Smooth muscle cell of the brain vasculature (primary cell): ENCODE data around the gene TGFB2.
A peak's percentile ranks its signal among the peaks of the same experiment; 100 is the strongest.

Source experiments
- DNase-seq: peaks from one replicate; pipeline ENCODE4 v3.0.0-alpha.2; 2012; ENCODE audit warnings: low read depth, low spot score

TGFB2 gene

DNA sequence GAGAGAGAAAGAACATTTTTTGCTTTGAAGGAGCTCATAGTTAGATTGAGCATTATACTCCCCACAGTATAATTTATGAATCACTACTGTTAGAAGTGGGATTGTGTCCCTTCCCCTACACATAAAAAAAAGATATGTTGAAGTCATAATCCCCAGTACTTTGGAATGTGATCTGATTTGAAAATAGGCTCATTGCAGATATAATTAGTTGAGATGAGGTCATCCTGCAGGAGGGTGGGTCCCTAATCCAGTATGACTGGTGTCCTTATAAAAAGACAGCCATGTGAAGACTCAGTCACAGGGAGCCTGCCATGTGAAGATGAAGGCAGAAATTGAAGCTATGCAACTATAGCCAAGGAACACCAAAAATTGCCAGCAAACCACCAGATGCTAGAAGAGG is 76.4 kb downstream of the TGFB2 start:
- no peak for DNase-seq

DNA sequence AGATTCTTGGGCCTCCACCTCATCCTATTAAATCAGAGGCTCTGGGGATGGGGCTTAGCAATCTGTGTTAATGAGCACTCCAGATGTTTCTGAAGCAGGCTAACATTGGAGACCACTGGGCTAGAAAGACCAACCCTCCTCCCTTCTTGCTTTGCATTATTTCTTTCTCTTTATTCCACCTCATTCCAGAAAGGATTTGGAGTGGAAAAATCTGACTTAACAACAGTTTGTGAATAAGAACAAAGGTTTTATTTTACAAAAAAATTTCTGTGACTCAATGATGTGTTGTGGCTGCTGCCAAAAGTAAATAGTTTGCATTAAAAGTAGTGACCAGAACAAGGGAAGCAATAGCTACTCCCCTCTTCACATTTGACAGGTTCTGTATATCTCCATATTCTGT is 79.4 kb downstream of the TGFB2 start:
- no peak for DNase-seq

DNA sequence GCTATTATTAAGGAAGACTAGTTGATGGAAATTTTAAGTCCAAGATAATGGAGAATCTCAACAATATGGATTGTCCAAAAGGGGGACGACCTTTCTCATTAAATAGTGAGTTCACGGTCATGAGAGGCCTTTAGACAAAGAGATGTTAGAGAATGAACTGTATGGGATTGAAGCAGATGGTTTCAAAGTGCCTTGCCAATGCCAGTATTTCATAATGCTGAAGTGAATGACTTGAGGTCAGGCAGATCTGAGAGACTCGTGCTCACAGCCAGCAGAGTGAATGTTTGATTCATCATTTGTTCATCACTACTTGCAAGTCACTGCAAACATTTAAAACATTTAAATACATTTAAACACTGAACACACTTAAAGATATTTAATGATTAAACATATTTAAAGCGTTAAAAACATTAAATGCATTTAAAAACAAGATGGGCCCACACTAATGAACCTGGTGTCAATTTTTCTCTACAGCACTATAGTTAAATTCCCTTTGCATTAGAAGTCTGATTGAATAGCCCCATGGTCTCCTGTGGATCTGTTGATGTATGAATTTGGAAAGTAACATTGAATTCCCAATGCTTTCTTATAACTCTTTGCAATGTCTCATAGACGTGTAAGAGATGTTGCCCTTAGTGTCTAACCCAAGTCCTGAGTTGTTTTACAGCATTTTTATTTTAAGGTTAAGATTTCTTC is 80.7 kb downstream of the TGFB2 start:
- DNase-seq = no peak

DNA sequence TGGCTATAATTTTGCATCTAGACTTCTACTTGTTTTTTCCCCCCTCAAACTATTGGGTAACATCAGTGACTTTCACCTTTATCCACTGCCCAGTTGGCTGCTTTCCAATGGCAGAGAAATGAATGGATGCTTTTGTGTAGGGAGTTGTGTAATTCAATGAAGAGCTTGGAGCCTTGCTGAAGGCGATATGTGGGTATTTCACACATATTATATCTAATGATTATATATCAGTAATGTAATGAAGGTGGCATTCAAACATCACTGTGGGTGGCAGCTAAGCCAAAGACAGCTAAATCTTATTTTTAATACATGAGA is 81.2 kb downstream of the TGFB2 start:
- DNase-seq = no peak

DNA sequence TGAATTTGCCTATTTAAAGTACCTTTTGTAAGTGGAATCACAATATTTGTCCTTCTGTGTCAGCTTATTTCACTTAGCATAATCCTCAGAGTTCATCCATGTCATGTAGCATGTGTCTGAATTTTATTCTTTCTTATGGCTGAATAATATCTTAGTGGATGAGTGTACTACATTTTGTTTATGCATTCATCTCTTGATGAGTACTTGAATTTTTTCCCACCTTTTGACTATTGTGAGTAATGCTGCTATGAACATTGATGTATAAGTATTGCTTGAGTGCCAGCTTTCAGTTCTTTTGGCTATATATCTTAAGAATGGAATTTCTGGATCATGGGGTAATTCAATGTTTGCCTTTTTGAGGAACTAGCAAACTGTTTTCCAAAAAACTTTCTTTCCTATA is 84.2 kb downstream of the TGFB2 start:
- no peak for DNase-seq

DNA sequence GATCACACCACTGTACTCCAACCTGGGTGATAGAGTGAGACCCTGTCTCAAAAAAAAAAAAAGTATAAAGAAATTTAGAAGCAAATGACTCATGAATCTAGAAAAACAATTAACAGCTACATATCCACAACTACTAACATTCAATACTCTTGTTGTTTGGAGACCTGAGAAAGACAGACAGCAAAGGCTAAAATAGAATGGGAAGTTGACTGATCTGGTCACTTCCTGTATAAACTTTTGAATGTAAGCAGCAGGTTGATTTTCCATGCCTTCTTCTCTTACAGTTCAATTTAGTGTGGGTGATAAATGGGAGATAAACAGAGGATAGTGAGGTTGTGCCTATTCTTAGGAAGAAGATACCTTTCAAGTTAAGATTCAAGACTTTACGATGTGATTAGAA is 85.2 kb downstream of the TGFB2 start:
- DNase-seq = no peak

DNA sequence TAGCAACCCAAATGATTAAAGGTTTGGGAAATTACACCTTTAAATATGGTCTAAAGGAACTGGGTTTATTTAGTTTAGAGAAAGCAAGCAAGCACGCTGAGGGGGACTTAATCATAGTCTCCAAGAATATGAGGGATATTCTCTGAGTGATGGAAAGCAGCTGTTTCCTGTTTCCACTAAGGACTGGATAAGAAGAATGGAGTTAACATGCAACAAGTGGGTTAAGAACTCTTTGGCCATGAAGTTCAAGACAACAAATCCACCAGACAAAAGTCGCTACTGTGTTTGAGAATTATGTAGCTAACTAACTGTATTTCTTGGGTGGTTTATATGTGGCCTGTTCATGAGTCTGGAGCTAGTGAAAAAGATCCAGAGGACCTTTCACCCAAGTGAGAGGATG is 85.7 kb downstream of the TGFB2 start:
- no peak for DNase-seq

DNA sequence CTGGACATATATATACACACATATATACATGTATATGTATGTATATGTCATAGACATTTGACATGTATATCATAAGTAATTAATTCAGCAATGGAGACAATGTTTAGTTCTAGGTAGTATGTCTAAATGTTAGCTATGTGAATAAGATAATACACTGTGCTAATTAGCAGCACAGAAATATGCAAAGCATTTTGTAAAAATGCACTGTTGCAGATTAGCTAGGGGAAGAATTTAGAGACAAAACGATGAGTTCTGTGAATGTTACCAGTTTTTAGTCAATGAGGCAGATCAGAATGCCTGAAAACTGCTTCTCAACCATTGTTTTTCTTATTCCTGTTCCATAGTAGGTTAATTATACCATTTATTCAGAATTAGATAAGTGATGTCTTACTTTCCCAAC is 86.3 kb downstream of the TGFB2 start:
- DNase-seq = no peak

DNA sequence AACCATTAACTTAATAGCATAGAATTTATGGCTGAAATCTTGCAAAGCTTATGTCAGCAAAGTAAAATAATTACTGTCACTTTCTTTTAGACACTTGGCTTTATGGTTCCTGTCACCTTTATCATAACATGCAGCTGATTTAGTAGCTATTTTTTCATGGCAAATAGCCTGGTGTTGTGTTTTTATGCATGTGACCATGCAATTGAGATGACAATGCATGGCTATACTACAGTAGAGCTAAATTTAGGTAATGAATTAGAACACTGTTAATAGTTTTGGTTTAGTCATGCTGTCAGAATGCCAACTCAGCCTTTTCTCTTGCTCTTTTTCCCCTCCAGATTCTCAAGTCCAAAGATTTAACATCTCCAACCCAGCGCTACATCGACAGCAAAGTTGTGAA is 88.6 kb downstream of the TGFB2 start:
- no peak for DNase-seq

DNA sequence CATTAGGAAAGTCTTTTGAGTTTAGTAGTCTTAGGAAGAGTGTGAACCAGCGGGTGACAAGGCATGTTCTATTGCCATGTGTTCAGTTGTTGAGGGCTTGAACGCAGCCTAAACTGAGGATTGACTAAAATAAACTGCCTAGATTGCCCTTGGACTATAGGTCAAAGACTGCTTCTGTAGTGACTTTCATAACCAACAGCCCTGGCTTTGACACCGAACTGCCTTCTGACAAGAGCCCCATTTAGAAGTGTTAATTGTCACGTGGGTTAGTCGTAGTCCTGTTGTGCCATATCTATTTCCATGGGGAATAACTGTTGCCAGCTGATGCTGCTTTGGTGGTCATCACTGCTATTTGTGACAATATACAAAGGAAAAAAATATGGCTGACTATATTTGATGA is 90.4 kb downstream of the TGFB2 start:
- DNase-seq = no peak

DNA sequence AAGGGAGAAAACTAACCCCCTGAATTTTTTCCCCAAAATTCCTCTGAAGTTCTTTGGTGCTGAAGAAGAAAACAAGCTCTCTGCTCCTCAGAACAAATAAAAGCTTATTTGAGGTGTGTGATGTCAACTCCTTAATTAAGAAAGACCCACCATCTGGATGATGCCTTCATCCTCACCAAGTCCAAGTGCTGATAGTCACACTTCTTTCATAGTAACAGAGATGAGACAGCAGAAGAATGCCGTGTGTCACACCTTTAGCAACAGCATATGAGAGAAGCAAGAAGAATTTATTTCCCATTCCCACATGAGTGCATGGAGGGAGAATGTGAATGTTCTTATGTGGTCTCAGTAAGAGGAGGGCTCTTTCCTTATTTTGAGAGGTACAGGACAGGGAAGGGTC is 91.2 kb downstream of the TGFB2 start:
- DNase-seq = no peak

DNA sequence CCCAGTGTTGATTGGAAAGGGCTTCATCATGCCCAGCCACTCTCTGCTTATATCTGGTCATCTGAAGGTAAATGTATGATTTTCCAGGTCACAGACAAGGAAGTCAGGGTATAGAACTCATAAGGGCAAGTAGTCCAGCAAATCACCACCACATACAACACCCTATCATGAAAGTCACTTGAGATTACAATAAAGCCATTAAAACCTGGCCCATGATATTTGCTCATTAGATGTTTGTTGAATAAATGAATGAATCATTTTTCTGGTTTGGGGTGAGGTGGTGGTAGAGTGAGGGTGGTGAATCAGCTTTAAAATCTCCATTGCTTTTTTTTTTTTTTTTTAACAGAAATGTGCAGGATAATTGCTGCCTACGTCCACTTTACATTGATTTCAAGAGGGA is 91.9 kb downstream of the TGFB2 start:
- no peak for DNase-seq

DNA sequence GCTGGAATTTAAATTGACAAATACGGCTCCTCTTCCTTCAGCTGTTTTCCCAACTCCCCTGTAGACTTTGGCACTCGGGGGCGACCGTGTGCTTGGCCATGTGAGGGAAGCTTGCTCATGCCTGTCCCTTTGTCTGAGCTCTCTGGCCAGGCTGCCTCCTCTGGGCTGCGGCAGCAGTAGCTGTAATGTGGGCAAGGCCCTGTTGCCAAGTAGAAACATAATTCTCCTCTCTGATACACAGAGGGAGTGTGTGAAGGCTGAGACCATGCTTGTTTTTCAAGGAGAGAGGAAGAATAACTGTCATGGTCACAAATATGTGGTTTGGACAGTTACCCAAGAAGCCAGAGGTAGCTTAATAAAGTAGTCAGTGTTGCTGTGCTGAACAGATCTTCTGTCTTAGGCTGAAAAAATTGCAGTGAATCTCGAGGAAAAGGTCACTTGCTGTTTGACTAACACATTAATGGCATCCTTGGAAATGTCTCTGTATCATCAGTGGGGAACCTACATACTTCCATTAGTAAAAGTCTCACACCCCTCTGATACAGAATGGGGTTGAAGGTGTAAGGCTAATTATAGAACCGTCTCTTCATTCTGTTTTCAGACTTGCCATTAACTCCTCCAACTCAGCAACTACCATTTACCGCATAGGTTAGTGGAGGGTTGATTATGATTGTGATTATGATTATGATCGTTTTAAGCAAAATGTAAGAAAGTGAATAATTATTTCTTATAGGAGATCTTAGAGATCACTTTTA is 94.6 kb downstream of the TGFB2 start:
- no peak for DNase-seq

DNA sequence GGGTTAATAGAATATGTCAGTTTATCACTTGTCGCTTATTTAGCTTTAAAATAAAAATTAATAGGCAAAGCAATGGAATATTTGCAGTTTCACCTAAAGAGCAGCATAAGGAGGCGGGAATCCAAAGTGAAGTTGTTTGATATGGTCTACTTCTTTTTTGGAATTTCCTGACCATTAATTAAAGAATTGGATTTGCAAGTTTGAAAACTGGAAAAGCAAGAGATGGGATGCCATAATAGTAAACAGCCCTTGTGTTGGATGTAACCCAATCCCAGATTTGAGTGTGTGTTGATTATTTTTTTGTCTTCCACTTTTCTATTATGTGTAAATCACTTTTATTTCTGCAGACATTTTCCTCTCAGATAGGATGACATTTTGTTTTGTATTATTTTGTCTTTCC is 98.1 kb downstream of the TGFB2 start:
- no peak for DNase-seq

DNA sequence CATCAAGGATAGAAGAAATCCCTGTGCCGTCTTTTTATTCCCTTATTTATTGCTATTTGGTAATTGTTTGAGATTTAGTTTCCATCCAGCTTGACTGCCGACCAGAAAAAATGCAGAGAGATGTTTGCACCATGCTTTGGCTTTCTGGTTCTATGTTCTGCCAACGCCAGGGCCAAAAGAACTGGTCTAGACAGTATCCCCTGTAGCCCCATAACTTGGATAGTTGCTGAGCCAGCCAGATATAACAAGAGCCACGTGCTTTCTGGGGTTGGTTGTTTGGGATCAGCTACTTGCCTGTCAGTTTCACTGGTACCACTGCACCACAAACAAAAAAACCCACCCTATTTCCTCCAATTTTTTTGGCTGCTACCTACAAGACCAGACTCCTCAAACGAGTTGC is 99.0 kb downstream of the TGFB2 start:
- no peak for DNase-seq

DNA sequence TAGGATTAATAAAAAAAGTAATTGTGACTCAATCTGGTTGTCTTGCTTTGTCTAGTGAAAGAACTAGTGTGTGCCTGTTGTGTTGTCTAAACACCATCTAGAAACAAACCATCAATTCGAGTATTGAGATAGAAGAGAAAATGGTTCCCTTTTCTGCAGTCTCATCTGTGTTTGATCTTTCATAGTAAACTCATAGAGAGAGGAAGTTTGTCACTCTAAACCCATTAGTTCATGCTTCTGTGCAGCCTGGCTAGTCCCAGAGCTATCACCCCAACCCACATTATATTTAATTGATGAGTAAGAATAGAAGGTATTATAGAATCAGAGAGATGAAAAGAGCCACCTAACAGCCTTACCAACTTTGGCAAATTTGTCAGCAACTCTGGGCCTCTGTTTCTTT is 99.5 kb downstream of the TGFB2 start:
- DNase-seq = no peak

DNA sequence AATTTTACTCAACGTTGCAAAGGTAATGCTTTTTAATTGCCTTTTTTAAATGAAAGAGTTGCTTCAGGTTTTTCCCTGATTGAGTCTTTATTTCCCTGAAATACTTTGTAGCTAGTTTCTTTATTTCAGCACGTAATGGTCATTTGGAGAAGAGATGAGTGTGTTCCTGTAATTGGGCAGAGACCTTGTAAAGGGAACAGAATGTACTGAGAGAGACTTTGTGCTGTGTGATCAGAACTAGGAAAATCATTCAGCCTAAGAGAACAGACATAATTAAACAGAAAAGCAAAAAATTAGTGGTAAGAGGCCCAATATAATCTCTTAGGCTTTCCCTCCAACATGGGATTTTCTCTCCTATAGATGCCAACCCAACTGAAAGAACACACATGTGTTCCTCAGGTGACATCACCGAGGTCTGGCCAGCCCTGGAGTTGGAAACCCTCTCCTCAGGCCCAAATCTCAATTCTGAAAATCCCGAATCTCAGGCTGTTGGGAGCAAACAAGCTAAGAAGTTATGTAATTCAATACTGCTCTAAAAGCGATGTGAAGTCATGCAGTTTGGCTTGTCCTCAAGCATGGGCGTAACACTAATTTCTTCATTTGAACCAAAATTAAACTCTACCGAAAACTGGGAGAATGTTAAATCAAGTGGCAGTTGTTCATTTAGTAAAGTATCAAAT is 102.0 kb downstream of the TGFB2 start:
- no peak for DNase-seq

DNA sequence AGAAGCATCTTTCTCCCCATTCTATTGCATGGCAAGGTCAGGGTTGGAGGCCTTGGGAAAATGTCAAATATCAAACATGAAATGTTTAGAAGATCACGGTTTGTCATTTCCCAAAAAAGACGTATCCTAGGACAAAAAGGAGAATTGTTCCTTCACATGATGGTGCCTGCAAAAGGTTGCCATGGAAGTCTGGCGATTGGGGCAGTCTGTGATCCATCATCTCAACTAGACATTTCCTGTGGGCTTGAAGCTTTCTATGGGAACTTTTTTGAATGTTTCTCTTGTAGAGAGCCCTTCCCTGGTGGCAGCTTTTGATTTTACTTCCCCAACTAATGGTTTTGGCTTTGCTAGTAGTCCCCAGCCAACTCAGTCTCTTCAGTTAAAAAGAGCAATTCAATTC is 106.3 kb downstream of the TGFB2 start:
- no peak for DNase-seq

DNA sequence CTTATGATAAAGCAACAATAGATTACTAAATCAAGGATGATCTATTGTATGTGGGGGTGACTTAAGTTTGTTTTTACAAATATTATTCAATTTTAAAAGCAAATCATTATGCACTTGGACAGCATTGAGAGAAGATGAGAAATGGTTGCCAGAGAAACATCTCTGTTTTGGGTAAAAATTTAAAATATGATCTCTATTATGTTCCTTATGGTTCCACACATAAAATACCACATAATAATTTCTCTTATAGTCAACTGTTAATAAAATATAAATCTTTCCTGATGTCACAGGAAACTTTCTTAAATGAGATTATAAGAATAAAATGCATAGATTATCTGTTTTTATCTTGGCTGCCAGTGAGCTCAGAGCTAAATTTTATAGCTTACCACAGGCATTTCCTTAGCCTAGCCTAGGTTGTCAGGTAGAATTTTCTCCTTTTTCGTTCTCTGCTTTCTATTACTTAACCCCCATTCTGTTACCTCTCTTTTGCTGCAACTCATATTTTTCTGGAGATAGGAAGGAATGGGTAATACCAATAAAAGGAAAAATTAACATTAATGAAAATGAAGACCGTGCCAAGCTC is 109.7 kb downstream of the TGFB2 start:
- no peak for DNase-seq

DNA sequence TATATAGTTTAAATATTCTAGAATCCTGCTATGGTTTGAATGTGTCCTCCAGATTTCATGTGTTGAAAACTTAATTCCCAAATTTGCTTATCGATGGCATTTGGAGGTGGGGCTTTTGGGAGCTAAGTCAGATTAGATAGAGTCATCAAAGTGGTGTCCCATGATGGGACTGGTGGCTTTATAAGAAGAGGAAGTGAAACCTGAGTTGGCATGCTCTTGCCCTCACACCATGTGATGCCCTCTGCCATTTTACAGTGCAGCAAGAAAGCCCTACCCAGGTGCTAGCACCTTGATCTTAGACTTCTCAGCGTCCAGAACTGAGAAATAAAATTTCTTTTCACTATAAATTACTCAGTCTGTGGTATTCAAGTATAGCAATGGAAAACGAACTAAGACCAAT is 111.3 kb downstream of the TGFB2 start:
- no peak for DNase-seq

DNA sequence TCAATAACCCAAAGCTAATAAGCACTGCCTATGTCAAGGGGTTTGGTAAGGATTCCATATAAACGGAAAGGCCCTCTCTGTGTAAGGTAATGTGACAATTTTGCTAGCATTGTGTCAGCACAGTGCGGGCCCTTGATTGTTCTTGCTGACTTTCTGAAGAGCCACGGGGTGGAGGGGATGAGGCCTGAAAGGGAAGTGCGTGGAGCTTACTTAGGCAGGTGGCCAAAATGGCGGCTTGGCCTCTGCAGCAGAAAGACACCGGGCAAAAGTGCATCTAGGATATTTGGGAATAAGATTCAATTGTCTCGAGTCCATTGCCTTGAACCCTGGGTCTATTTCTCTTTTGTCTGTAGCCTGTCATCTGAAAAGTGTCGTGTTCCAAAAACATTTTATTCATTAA is 114.3 kb downstream of the TGFB2 start:
- no peak for DNase-seq

DNA sequence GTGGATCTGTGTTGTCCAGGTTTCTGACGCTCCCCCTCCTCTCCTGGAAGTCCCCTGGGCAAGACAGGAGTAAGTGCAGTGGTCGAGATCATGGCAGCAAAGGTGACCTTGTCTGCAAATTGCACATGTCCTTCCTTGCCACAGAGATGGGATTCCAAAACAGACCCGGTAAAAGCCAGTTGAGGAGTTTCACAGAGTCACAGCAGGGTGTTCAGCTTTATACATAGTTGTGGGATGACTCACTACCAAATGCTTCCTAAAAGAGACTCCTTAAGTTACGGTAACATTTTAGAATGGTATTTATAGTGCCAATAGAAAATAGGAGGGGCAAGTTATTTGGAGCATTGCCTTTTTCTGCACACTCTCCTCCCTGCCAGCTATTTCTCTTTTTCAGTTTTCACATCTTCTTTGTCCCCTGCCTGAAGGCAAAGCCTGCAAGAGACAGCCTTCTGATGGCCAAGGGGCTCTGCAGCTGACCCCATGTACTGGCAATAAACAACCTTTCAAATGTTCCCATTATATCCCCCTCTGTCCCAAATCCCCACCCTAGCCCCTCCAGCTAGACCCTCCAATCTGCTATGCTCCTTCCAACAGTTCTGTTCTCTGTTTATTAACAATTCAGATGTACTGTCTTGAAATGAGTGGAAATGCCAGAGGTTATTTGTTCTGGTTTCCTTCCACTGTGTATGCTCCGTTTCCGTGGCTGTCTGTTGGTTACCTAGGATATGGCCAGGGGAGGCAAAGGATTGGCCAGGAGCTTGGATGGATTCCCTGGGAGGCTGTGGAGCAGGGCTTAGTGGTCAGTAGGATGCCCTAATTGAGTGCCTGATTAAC is 115.0 kb downstream of the TGFB2 start:
- peak; percentile 85 for DNase-seq
